Calu3 (cell line): Measurements from ENCODE around the gene OR1M1. TPM values are rescaled to one million over a fixed set of nuclear protein-coding genes. Genes with fewer than 3 reads are reported as not detected.

Experiments used
- BruUV-seq: library from RNA; stranded (reverse); fragments of 400-500 nt; replicated peaks from 2 replicates; lab custom pipeline; 2021; lab: Mats Ljungman, UMichigan
- CTCF ChIA-PET: fragments of 300-600 bp; sonication (Branson Sonifier 250); formaldehyde crosslinking; loops from one replicate; lab custom pipeline; 2022; ENCODE audit warnings: antibody characterized with exemption; lab: Charles Lee
- DNase-seq: peaks from one replicate; pipeline ENCODE4 v3.0.0; 2022
- H3K27ac Mint-ChIP-seq: one replicate; pipeline ENCODE4 v1.8.0; 2022; ENCODE audit warnings: mixed read lengths; ENCODE audit not compliant: unreplicated experiment
- H3K27me3 Mint-ChIP-seq: one replicate; pipeline ENCODE4 v1.8.0; 2022; ENCODE audit warnings: mixed read lengths; ENCODE audit not compliant: unreplicated experiment
- H3K36me3 Mint-ChIP-seq: one replicate; pipeline ENCODE4 v1.8.0; 2022; ENCODE audit warnings: mild to moderate bottlenecking, moderate library complexity, mixed read lengths; ENCODE audit not compliant: insufficient read depth, unreplicated experiment
- H3K4me1 Mint-ChIP-seq: one replicate; pipeline ENCODE4 v1.8.0; 2022; ENCODE audit warnings: mild to moderate bottlenecking, low read depth, mixed read lengths; ENCODE audit not compliant: unreplicated experiment
- H3K4me3 Mint-ChIP-seq: one replicate; pipeline ENCODE4 v1.8.0; 2022; ENCODE audit warnings: mild to moderate bottlenecking, low read depth, moderate library complexity, mixed read lengths; ENCODE audit not compliant: unreplicated experiment
- H3K9me3 Mint-ChIP-seq: one replicate; pipeline ENCODE4 v1.8.0; 2022; ENCODE audit warnings: low read depth, mixed read lengths; ENCODE audit not compliant: unreplicated experiment
- CTCF ChIP-seq: fragments of 200-600 bp; IDR thresholded peaks from one replicate; pipeline ENCODE4 v1.8.0; 2022; ENCODE audit warnings: antibody characterized with exemption; ENCODE audit not compliant: unreplicated experiment
- intact Hi-C: fragments of 100-400 bp; cut with micrococcal nuclease; formaldehyde crosslinking; loops from one replicate; pipeline ENCODE4 v1.10.0; 2022; ENCODE audit not compliant: unreplicated experiment
- total RNA-seq: library from RNA; stranded (reverse); gene quantifications from 2 replicates; pipeline ENCODE4 v1.2.3, GENCODE V29; 2022

OR1M1 gene
- total RNA-seq, 1 experiment from 2014 or later, result not detected

- CTCF ChIA-PET, result no interaction called here
- Mint-ChIP-seq H3K36me3 (peaks cover 48% of the 10 kb centered on the region), H3K4me3 (no peak overlapping the region), H3K4me1 (peaks cover 11% of the 10 kb centered on the region), H3K27me3 (no peaks in the 10 kb centered on the region), H3K27ac (no peak overlapping the region), H3K9me3 (peaks cover 17% of the 10 kb centered on the region)
- no peak for TF ChIP-seq CTCF
- DNase-seq, result no peak
- no TSS peak for BruUV-seq
- intact Hi-C loops, result loop anchor here (10.0 kb wide), 1 partner anchor 440 kb away; the partner anchor contains the start of gene ZNF121
Observed at GRCh38 chr19:9144920-9145319, 58.1 kb downstream of the OR1M1 start.

Other genes with a start within 250 kb of the OR1M1 start
- 0.15 and 0.17 TPM in 2 replicates for gene MUC16, start 76.7 kb upstream of the OR1M1 start, total RNA-seq
- gene OR7G2, start 20.4 kb downstream of the OR1M1 start, total RNA-seq, result not detected in 2 replicates
- not detected in 2 replicates for gene OR7G1, start 28.7 kb downstream of the OR1M1 start, total RNA-seq
- not detected in 2 replicates for gene OR7G3, start 39.9 kb downstream of the OR1M1 start, total RNA-seq
- gene ZNF317, start 53.3 kb downstream of the OR1M1 start, total RNA-seq, result 25.4 and 26.3 TPM in 2 replicates
- not detected in 2 replicates for gene OR7D2, start 91.9 kb downstream of the OR1M1 start, total RNA-seq
- not detected in 2 replicates for gene OR7D4, start 132.5 kb downstream of the OR1M1 start, total RNA-seq
- gene OR7E24, start 163.9 kb downstream of the OR1M1 start, total RNA-seq, result not detected in 2 replicates
- gene ZNF699, start 222.8 kb downstream of the OR1M1 start, total RNA-seq, result 2.9 and 3.2 TPM in 2 replicates
- gene ZNF559, start 237.1 kb downstream of the OR1M1 start, total RNA-seq, result 7.5 and 10.4 TPM in 2 replicates